Measurements from ENCODE around the gene LGALS7.

Gene LGALS7

GRCh38 chr19:38733493-38734175, 39.7 kb downstream of the LGALS7 start:
- H3K4me3 ChIP-seq (ENCODE audit: low read length) = no peak overlapping the region
- no peak for TF ChIP-seq CTCF (conservative IDR thresholded peaks at IDR 0.05; ENCODE audit: low read depth, low read length)
- no peak for DNase-seq (ENCODE audit: low read depth)

- H3K4me3 ChIP-seq (ENCODE audit: low read length) = no peak overlapping the region
- no peak for TF ChIP-seq CTCF (conservative IDR thresholded peaks at IDR 0.05; ENCODE audit: low read depth, low read length)
- DNase-seq (ENCODE audit: low read depth) = no peak
Measured at GRCh38 chr19:38733241-38733492, 40.1 kb downstream of the LGALS7 start.

- H3K4me3 ChIP-seq (ENCODE audit: low read length) = no peak overlapping the region
- no peak for TF ChIP-seq CTCF (conservative IDR thresholded peaks at IDR 0.05; ENCODE audit: low read depth, low read length)
- no peak for DNase-seq (ENCODE audit: low read depth)
Measured at GRCh38 chr19:38731654-38732301, 41.5 kb downstream of the LGALS7 start.

- DNase-seq (ENCODE audit: low read depth) = no peak
- no peak overlapping the region for H3K4me3 ChIP-seq (ENCODE audit: low read length)
- no peak for TF ChIP-seq CTCF (conservative IDR thresholded peaks at IDR 0.05; ENCODE audit: low read depth, low read length)
Measured at GRCh38 chr19:38730731-38731589, 42.4 kb downstream of the LGALS7 start.

GRCh38 chr19:38730470-38730730, 42.9 kb downstream of the LGALS7 start:
- TF ChIP-seq CTCF (conservative IDR thresholded peaks at IDR 0.05; ENCODE audit: low read depth, low read length) = no peak
- H3K4me3 ChIP-seq (ENCODE audit: low read length) = no peak overlapping the region
- no peak for DNase-seq (ENCODE audit: low read depth)

- peak; percentile 89 for TF ChIP-seq CTCF (conservative IDR thresholded peaks at IDR 0.05; ENCODE audit: low read depth, low read length)
- no peak for DNase-seq (ENCODE audit: low read depth)
Measured at GRCh38 chr19:38729653-38730469, 43.5 kb downstream of the LGALS7 start.

More at GRCh38 chr19:38729653-38730469, 43.5 kb downstream of the LGALS7 start:
- no peak overlapping the region for H3K4me3 ChIP-seq (ENCODE audit: low read length)
